ENCODE results near the gene PPP1R14B. TPM values are rescaled to one million over a fixed set of nuclear protein-coding genes. Genes with fewer than 3 reads are reported as not detected.

PPP1R14B gene
- total RNA-seq, 1 donor from 2014 or later: 481 TPM

- no peak for FAIRE-seq
- H3K36me3 ChIP-seq (ENCODE audit: control insufficient read depth, insufficient read depth, low read length): peaks cover 37% of the 10 kb centered on the region
- TF ChIP-seq CTCF (IDR thresholded peaks at IDR 0.05; ENCODE audit: insufficient read depth, low read length, severe bottlenecking): no peak
- no peak overlapping the region for H3K4me3 ChIP-seq (ENCODE audit: low read depth, low read length)
- DNase-seq (ENCODE audit: low read depth): no peak
- no peaks in the 10 kb centered on the region for H3K27me3 ChIP-seq (ENCODE audit: control insufficient read depth, insufficient read depth, low read length)
Observed at GRCh38 chr11:64267207-64267945, 20.6 kb upstream of the PPP1R14B start.

GRCh38 chr11:64266339-64266738 is 19.6 kb upstream of the PPP1R14B start:
- Histone ChIP-seq H3K36me3 (ENCODE audit: control insufficient read depth, insufficient read depth, low read length) (peaks cover 43% of the 10 kb centered on the region), H3K27me3 (ENCODE audit: control insufficient read depth, insufficient read depth, low read length) (no peaks in the 10 kb centered on the region), H3K4me3 (ENCODE audit: low read depth, low read length) (no peak overlapping the region)
- DNase-seq (ENCODE audit: low read depth) (peak; percentile 61), FAIRE-seq (no peak)
- TF ChIP-seq CTCF (IDR thresholded peaks at IDR 0.05; ENCODE audit: insufficient read depth, low read length, severe bottlenecking): no peak

- DNase-seq (ENCODE audit: low read depth) (no peak), FAIRE-seq (no peak)
- no peaks in the 10 kb centered on the region for H3K27me3 ChIP-seq (ENCODE audit: control insufficient read depth, insufficient read depth, low read length)
- no peak for TF ChIP-seq CTCF (IDR thresholded peaks at IDR 0.05; ENCODE audit: insufficient read depth, low read length, severe bottlenecking)
- peaks cover 47% of the 10 kb centered on the region for H3K36me3 ChIP-seq (ENCODE audit: control insufficient read depth, insufficient read depth, low read length)
- H3K4me3 ChIP-seq (ENCODE audit: low read depth, low read length): no peak overlapping the region
Observed at GRCh38 chr11:64265176-64266160, 18.7 kb upstream of the PPP1R14B start.

GRCh38 chr11:64264371-64264852 is 17.7 kb upstream of the PPP1R14B start:
- TF ChIP-seq CTCF (IDR thresholded peaks at IDR 0.05; ENCODE audit: insufficient read depth, low read length, severe bottlenecking): no peak
- no peak overlapping the region for H3K4me3 ChIP-seq (ENCODE audit: low read depth, low read length)
- DNase-seq (ENCODE audit: low read depth): no peak
- no peaks in the 10 kb centered on the region for H3K27me3 ChIP-seq (ENCODE audit: control insufficient read depth, insufficient read depth, low read length)
- no peak for FAIRE-seq
- H3K36me3 ChIP-seq (ENCODE audit: control insufficient read depth, insufficient read depth, low read length): peaks cover 51% of the 10 kb centered on the region

- no peak for DNase-seq (ENCODE audit: low read depth)
- no peak for FAIRE-seq
Observed at GRCh38 chr11:64263947-64264317, 17.2 kb upstream of the PPP1R14B start.

More at GRCh38 chr11:64263947-64264317, 17.2 kb upstream of the PPP1R14B start:
- no peak for TF ChIP-seq CTCF (IDR thresholded peaks at IDR 0.05; ENCODE audit: insufficient read depth, low read length, severe bottlenecking)
- Histone ChIP-seq H3K27me3 (ENCODE audit: control insufficient read depth, insufficient read depth, low read length) (no peaks in the 10 kb centered on the region), H3K36me3 (ENCODE audit: control insufficient read depth, insufficient read depth, low read length) (peaks cover 56% of the 10 kb centered on the region), H3K4me3 (ENCODE audit: low read depth, low read length) (no peak overlapping the region)

Data from bronchial epithelial cell (primary cell).